ENCODE results near the gene C1QTNF8. TPM values are rescaled to one million over a fixed set of nuclear protein-coding genes. Genes with fewer than 3 reads are reported as not detected.

C1QTNF8 gene
- total and polyA plus RNA-seq, 12 donors, result 0.15 TPM; not detected in 11

- no peak for DNase-seq
- TF ChIP-seq CTCF (IDR thresholded peaks at IDR 0.05), result no peak
- no peak for ATAC-seq
- Histone ChIP-seq H3K27ac (no peak overlapping the region), H3K4me1 (peaks cover 0 to 7% (median 0%) of the 10 kb centered on the region in 9 donors), H3K4me3 (no peak overlapping the region), H3K27me3 (peaks cover 0 to 54% (median 37%) of the 10 kb centered on the region in 7 donors), H3K9me3 (peaks cover 0 to 26% (median 5%) of the 10 kb centered on the region in 11 donors), H3K36me3 (no peaks in the 10 kb centered on the region)
- WGBS, 2 donors, result 84 to 89% methylated on average over 3 of the region's 3 CpGs
- intact Hi-C loops (cut with DNase I), result loop anchor here (2.0 to 10.0 kb wide), 4 partner anchors 43 to 347 kb away; partner anchors contain the start of gene METRN (in 2 of the 10)
Measured at GRCh38 chr16:1059310-1059709, 36.7 kb downstream of the C1QTNF8 start.

GRCh38 chr16:1058216-1058615 is 37.8 kb downstream of the C1QTNF8 start:
- intact Hi-C loops (cut with DNase I), result loop anchor here (2.0 to 10.0 kb wide), 4 partner anchors 45 to 346 kb away; partner anchors contain the start of gene METRN (in 2 of the 10)
- no peak overlapping the region for H3K4me3 ChIP-seq
- H3K27ac ChIP-seq, result no peak overlapping the region
- ATAC-seq (no peak), DNase-seq (no peak)
- TF ChIP-seq CTCF (IDR thresholded peaks at IDR 0.05), result no peak
- WGBS, 2 donors, result 42 to 44% methylated on average over 14 of the region's 14 CpGs
- peaks cover 0 to 55% (median 27%) of the 10 kb centered on the region in 7 donors for H3K27me3 ChIP-seq
- no peaks in the 10 kb centered on the region for H3K36me3 ChIP-seq
- H3K9me3 ChIP-seq, result peaks cover 0 to 26% (median 5%) of the 10 kb centered on the region in 11 donors
- H3K4me1 ChIP-seq, result peaks cover 0 to 7% (median 0%) of the 10 kb centered on the region in 9 donors

- H3K27ac ChIP-seq, result no peak overlapping the region
- H3K27me3 ChIP-seq, result peaks cover 0 to 53% (median 20%) of the 10 kb centered on the region in 7 donors
- peaks cover 0 to 7% (median 0%) of the 10 kb centered on the region in 9 donors for H3K4me1 ChIP-seq
- TF ChIP-seq CTCF (IDR thresholded peaks at IDR 0.05), result peak; percentile 43 to 84 (median 78)
- H3K36me3 ChIP-seq, result no peaks in the 10 kb centered on the region
- no peak overlapping the region for H3K4me3 ChIP-seq
- DNase-seq, result peak in 1 of 2 donors; percentile 53
- intact Hi-C loops (cut with DNase I), result loop anchor here in 9 of 10 donors (1.0 to 10.0 kb wide), 7 partner anchors 41 to 345 kb away; partner anchors contain the start of gene METRN (in 2 of the 9)
- peak in 6 of 8 donors; percentile 12 to 53 (median 32) for ATAC-seq
- 24% methylated on average over 33 of the region's 33 CpGs for WGBS, 2 donors
- peaks cover 0 to 26% (median 5%) of the 10 kb centered on the region in 11 donors for H3K9me3 ChIP-seq
Measured at GRCh38 chr16:1057252-1057932, 38.7 kb downstream of the C1QTNF8 start.

- no peak for ATAC-seq
- Histone ChIP-seq H3K4me3 (no peak overlapping the region), H3K36me3 (no peaks in the 10 kb centered on the region), H3K27me3 (peaks cover 0 to 48% (median 20%) of the 10 kb centered on the region in 7 donors), H3K9me3 (peaks cover 0 to 26% (median 5%) of the 10 kb centered on the region in 11 donors), H3K4me1 (peaks cover 0 to 7% (median 0%) of the 10 kb centered on the region in 9 donors), H3K27ac (no peak overlapping the region)
- intact Hi-C loops (cut with DNase I), result loop anchor here in 9 of 10 donors (2.0 to 10.0 kb wide), 6 partner anchors 43 to 344 kb away; partner anchors contain the start of gene METRN (in 2 of the 9)
- no peak for TF ChIP-seq CTCF (IDR thresholded peaks at IDR 0.05)
- DNase-seq, result no peak
- WGBS, 2 donors, result 69 to 84% methylated on average over 8 of the region's 8 CpGs
Measured at GRCh38 chr16:1056196-1056595, 39.8 kb downstream of the C1QTNF8 start.

Data from heart right ventricle (tissue), 16 donors.